GM12872 (cell line): ENCODE data around the gene NINL.

ENCODE experiments used
- CTCF ChIP-seq: IDR thresholded peaks from 3 replicates; pipeline ENCODE4 v1.5.1; 2011; ENCODE audit warnings: low read depth, mild to moderate bottlenecking, low read length, moderate library complexity; ENCODE audit not compliant: insufficient read depth

The NINL gene

GRCh38 chr20:25514195-25514594 is 71.1 kb downstream of the NINL start:
- no peak for TF ChIP-seq CTCF

GRCh38 chr20:25512709-25513108 is 72.6 kb downstream of the NINL start:
- TF ChIP-seq CTCF: no peak

- no peak for TF ChIP-seq CTCF
These were observed 74.1 kb downstream of the NINL start for GRCh38 chr20:25511183-25511582.

- TF ChIP-seq CTCF: no peak
These were observed 74.6 kb downstream of the NINL start for GRCh38 chr20:25510721-25511120.

- TF ChIP-seq CTCF: no peak
These were observed 75.1 kb downstream of the NINL start for GRCh38 chr20:25510202-25510601.

GRCh38 chr20:25509084-25509483 is 76.2 kb downstream of the NINL start:
- TF ChIP-seq CTCF: no peak

- TF ChIP-seq CTCF: no peak
These were observed 77.1 kb downstream of the NINL start for GRCh38 chr20:25508083-25508770.
